ENCODE results near the gene DNLZ. TPM values are rescaled to one million over a fixed set of nuclear protein-coding genes. Genes with fewer than 3 reads are reported as not detected.

The DNLZ gene
- total RNA-seq, 1 donor from 2014 or later: 11.8 TPM

- TF ChIP-seq CTCF (IDR thresholded peaks at IDR 0.05; ENCODE audit: unreplicated experiment): no peak
- no peak for DNase-seq (ENCODE audit: low spot score in 2 of 2, unreplicated experiment in 2 of 2)
- H3K4me3 Mint-ChIP-seq: no peak overlapping the region
- no peaks in the 10 kb centered on the region for H3K9me3 Mint-ChIP-seq
- no peak overlapping the region for H3K27ac Mint-ChIP-seq
- peaks cover 12% of the 10 kb centered on the region for H3K4me1 Mint-ChIP-seq
- H3K36me3 Mint-ChIP-seq: peaks cover 17% of the 10 kb centered on the region
- no peaks in the 10 kb centered on the region for H3K27me3 Mint-ChIP-seq (ENCODE audit: low read depth)
Observed at GRCh38 chr9:136394312-136395019, 30.9 kb upstream of the DNLZ start.

- Mint-ChIP-seq H3K27ac (no peak overlapping the region), H3K27me3 (ENCODE audit: low read depth) (no peaks in the 10 kb centered on the region), H3K4me1 (peaks cover 3% of the 10 kb centered on the region), H3K9me3 (no peaks in the 10 kb centered on the region), H3K36me3 (peaks cover 18% of the 10 kb centered on the region), H3K4me3 (no peak overlapping the region)
- TF ChIP-seq CTCF (IDR thresholded peaks at IDR 0.05; ENCODE audit: unreplicated experiment): no peak
- no peak for DNase-seq (ENCODE audit: low spot score in 2 of 2, unreplicated experiment in 2 of 2)
Observed at GRCh38 chr9:136393531-136393930, 30.0 kb upstream of the DNLZ start.

GRCh38 chr9:136392538-136393449 lies 29.2 kb upstream of the DNLZ start:
- no peak for TF ChIP-seq CTCF (IDR thresholded peaks at IDR 0.05; ENCODE audit: unreplicated experiment)
- H3K4me1 Mint-ChIP-seq: no peaks in the 10 kb centered on the region
- no peak for DNase-seq (ENCODE audit: low spot score in 2 of 2, unreplicated experiment in 2 of 2)
- H3K36me3 Mint-ChIP-seq: peaks cover 21% of the 10 kb centered on the region
- H3K4me3 Mint-ChIP-seq: no peak overlapping the region
- no peaks in the 10 kb centered on the region for H3K27me3 Mint-ChIP-seq (ENCODE audit: low read depth)
- H3K9me3 Mint-ChIP-seq: no peaks in the 10 kb centered on the region
- no peak overlapping the region for H3K27ac Mint-ChIP-seq

GRCh38 chr9:136391737-136392537 lies 28.4 kb upstream of the DNLZ start:
- TF ChIP-seq CTCF (IDR thresholded peaks at IDR 0.05; ENCODE audit: unreplicated experiment): no peak
- no peak overlapping the region for H3K27ac Mint-ChIP-seq
- no peaks in the 10 kb centered on the region for H3K9me3 Mint-ChIP-seq
- peaks cover 26% of the 10 kb centered on the region for H3K36me3 Mint-ChIP-seq
- H3K4me3 Mint-ChIP-seq: no peak overlapping the region
- no peak for DNase-seq (ENCODE audit: low spot score in 2 of 2, unreplicated experiment in 2 of 2)
- no peaks in the 10 kb centered on the region for H3K4me1 Mint-ChIP-seq
- no peaks in the 10 kb centered on the region for H3K27me3 Mint-ChIP-seq (ENCODE audit: low read depth)

- no peak overlapping the region for H3K4me3 Mint-ChIP-seq
- H3K4me1 Mint-ChIP-seq: no peaks in the 10 kb centered on the region
- DNase-seq (ENCODE audit: low spot score in 2 of 2, unreplicated experiment in 2 of 2): no peak
- no peak overlapping the region for H3K27ac Mint-ChIP-seq
- no peak for TF ChIP-seq CTCF (IDR thresholded peaks at IDR 0.05; ENCODE audit: unreplicated experiment)
- H3K9me3 Mint-ChIP-seq: no peaks in the 10 kb centered on the region
- H3K27me3 Mint-ChIP-seq (ENCODE audit: low read depth): no peaks in the 10 kb centered on the region
- H3K36me3 Mint-ChIP-seq: peaks cover 40% of the 10 kb centered on the region
Observed at GRCh38 chr9:136389396-136389795, 25.9 kb upstream of the DNLZ start.
